IgD-negative memory B cell (primary cell): ENCODE results near the gene ZBTB12. TPM values are rescaled to one million over a fixed set of nuclear protein-coding genes. Genes with fewer than 3 reads are reported as not detected.

Experiments used
- H3K27ac Mint-ChIP-seq, 3 donors: one replicate each; pipeline ENCODE4 v1.8.0; 2020 to 2022; ENCODE audit warnings: mild to moderate bottlenecking in 3 of 3, mixed read lengths in 3 of 3, moderate library complexity in 1 of 3
- H3K27me3 Mint-ChIP-seq: one replicate; pipeline ENCODE4 v1.8.0; 2021; ENCODE audit warnings: mixed read lengths
- H3K36me3 Mint-ChIP-seq: one replicate; pipeline ENCODE4 v1.8.0; 2020; ENCODE audit warnings: mild to moderate bottlenecking, mixed read lengths
- H3K4me1 Mint-ChIP-seq, 3 donors: one replicate each; pipeline ENCODE4 v1.8.0; 2020 to 2022; ENCODE audit warnings: mixed read lengths in 3 of 3, mild to moderate bottlenecking in 1 of 3
- H3K4me3 Mint-ChIP-seq, 4 donors: one replicate each; pipeline ENCODE4 v1.8.0; 2020 to 2022; ENCODE audit warnings: mild to moderate bottlenecking in 4 of 4, mixed read lengths in 4 of 4, moderate library complexity in 3 of 4
- H3K9me3 Mint-ChIP-seq, 3 donors: one replicate each; pipeline ENCODE4 v1.8.0; 2020 to 2021; ENCODE audit warnings: mixed read lengths in 3 of 3, mild to moderate bottlenecking in 1 of 3
- polyA plus RNA-seq: library from polyadenylated mRNA; unstranded; fragments of 300-500 nt; fragmentation: Illumina TruSeq; gene quantifications from one replicate; pipeline ENCODE4 v1.2.3, GENCODE V29; 2021

ZBTB12 gene
- polyA plus RNA-seq, 1 donor from 2014 or later, result not detected

- Mint-ChIP-seq H3K36me3 (peaks cover under 1% of the 10 kb centered on the region), H3K4me3 (peak overlapping the region; percentile 80 to 94 (median 92)), H3K4me1 (peaks cover 4 to 19% (median 17%) of the 10 kb centered on the region in 3 donors), H3K27me3 (no peaks in the 10 kb centered on the region), H3K27ac (peak overlapping the region; percentile 74 to 98 (median 84)), H3K9me3 (no peaks in the 10 kb centered on the region)
Observed at GRCh38 chr6:31896493-31896855, 5.4 kb downstream of the ZBTB12 start.

GRCh38 chr6:31892821-31893220 is 9.1 kb downstream of the ZBTB12 start:
- H3K36me3 Mint-ChIP-seq, result peaks cover 6% of the 10 kb centered on the region

GRCh38 chr6:31889331-31889972 is 12.4 kb downstream of the ZBTB12 start:
- no peaks in the 10 kb centered on the region for H3K27me3 Mint-ChIP-seq
- no peaks in the 10 kb centered on the region for H3K9me3 Mint-ChIP-seq

More at GRCh38 chr6:31892821-31893220, 9.1 kb downstream of the ZBTB12 start:
- Mint-ChIP-seq H3K27me3 (no peaks in the 10 kb centered on the region), H3K4me1 (peaks cover 0 to 9% (median 7%) of the 10 kb centered on the region in 3 donors), H3K9me3 (no peaks in the 10 kb centered on the region), H3K27ac (no peak overlapping the region), H3K4me3 (peak overlapping the region in 1 of 4 donors; percentile 29)

GRCh38 chr6:31888276-31889258 is 13.3 kb downstream of the ZBTB12 start:
- peaks cover 0 to 4% (median 0%) of the 10 kb centered on the region in 3 donors for H3K4me1 Mint-ChIP-seq
- H3K4me3 Mint-ChIP-seq, result no peak overlapping the region
- H3K36me3 Mint-ChIP-seq, result peaks cover 9% of the 10 kb centered on the region
- no peaks in the 10 kb centered on the region for H3K27me3 Mint-ChIP-seq
- peak overlapping the region in 2 of 3 donors; percentile 45 to 85 for H3K27ac Mint-ChIP-seq
- H3K9me3 Mint-ChIP-seq, result no peaks in the 10 kb centered on the region

More at GRCh38 chr6:31889331-31889972, 12.4 kb downstream of the ZBTB12 start:
- H3K4me1 Mint-ChIP-seq, result peaks cover 0 to 4% (median 0%) of the 10 kb centered on the region in 3 donors
- H3K36me3 Mint-ChIP-seq, result peaks cover 9% of the 10 kb centered on the region
- no peak overlapping the region for H3K4me3 Mint-ChIP-seq
- H3K27ac Mint-ChIP-seq, result peak overlapping the region in 1 of 3 donors; percentile 45

GRCh38 chr6:31887173-31888007 is 14.5 kb downstream of the ZBTB12 start:
- Mint-ChIP-seq H3K4me3 (no peak overlapping the region), H3K9me3 (no peaks in the 10 kb centered on the region), H3K36me3 (peaks cover 10% of the 10 kb centered on the region), H3K27me3 (no peaks in the 10 kb centered on the region), H3K4me1 (peaks cover 0 to 4% (median 0%) of the 10 kb centered on the region in 3 donors), H3K27ac (no peak overlapping the region)

- H3K27me3 Mint-ChIP-seq, result no peaks in the 10 kb centered on the region
- peak overlapping the region in 1 of 3 donors; percentile 63 for H3K27ac Mint-ChIP-seq
- peak overlapping the region in 1 of 4 donors; percentile 45 for H3K4me3 Mint-ChIP-seq
- peaks cover 10% of the 10 kb centered on the region for H3K36me3 Mint-ChIP-seq
- H3K4me1 Mint-ChIP-seq, result peaks cover 0 to 4% (median 0%) of the 10 kb centered on the region in 3 donors
- no peaks in the 10 kb centered on the region for H3K9me3 Mint-ChIP-seq
Observed at GRCh38 chr6:31886541-31886991, 15.3 kb downstream of the ZBTB12 start.

GRCh38 chr6:31884528-31885035 is 17.3 kb downstream of the ZBTB12 start:
- no peak overlapping the region for H3K27ac Mint-ChIP-seq
- peaks cover 7% of the 10 kb centered on the region for H3K36me3 Mint-ChIP-seq
- H3K9me3 Mint-ChIP-seq, result no peaks in the 10 kb centered on the region
- no peaks in the 10 kb centered on the region for H3K27me3 Mint-ChIP-seq
- peaks cover 0 to 4% (median 3%) of the 10 kb centered on the region in 3 donors for H3K4me1 Mint-ChIP-seq
- no peak overlapping the region for H3K4me3 Mint-ChIP-seq

GRCh38 chr6:31883676-31884075 is 18.2 kb downstream of the ZBTB12 start:
- Mint-ChIP-seq H3K27ac (no peak overlapping the region), H3K36me3 (peaks cover 7% of the 10 kb centered on the region), H3K4me1 (peaks cover 0 to 4% (median 4%) of the 10 kb centered on the region in 3 donors), H3K27me3 (no peaks in the 10 kb centered on the region), H3K4me3 (no peak overlapping the region), H3K9me3 (no peaks in the 10 kb centered on the region)

- Mint-ChIP-seq H3K9me3 (no peaks in the 10 kb centered on the region), H3K4me1 (peaks cover 0 to 4% (median 4%) of the 10 kb centered on the region in 3 donors), H3K27me3 (no peaks in the 10 kb centered on the region), H3K27ac (no peak overlapping the region), H3K36me3 (peaks cover 7% of the 10 kb centered on the region), H3K4me3 (no peak overlapping the region)
Observed at GRCh38 chr6:31882344-31882743, 19.5 kb downstream of the ZBTB12 start.

- Mint-ChIP-seq H3K36me3 (peaks cover 7% of the 10 kb centered on the region), H3K4me1 (peaks cover 0 to 4% (median 3%) of the 10 kb centered on the region in 3 donors), H3K27ac (no peak overlapping the region)
Observed at GRCh38 chr6:31881136-31881859, 20.6 kb downstream of the ZBTB12 start.

GRCh38 chr6:31880616-31881015 is 21.3 kb downstream of the ZBTB12 start:
- Mint-ChIP-seq H3K9me3 (no peaks in the 10 kb centered on the region), H3K4me3 (no peak overlapping the region), H3K27me3 (peaks cover 1% of the 10 kb centered on the region), H3K4me1 (peaks cover 0 to 4% (median 0%) of the 10 kb centered on the region in 3 donors), H3K36me3 (peaks cover 4% of the 10 kb centered on the region), H3K27ac (no peak overlapping the region)

More at GRCh38 chr6:31881136-31881859, 20.6 kb downstream of the ZBTB12 start:
- Mint-ChIP-seq H3K27me3 (no peaks in the 10 kb centered on the region), H3K4me3 (no peak overlapping the region), H3K9me3 (no peaks in the 10 kb centered on the region)

GRCh38 chr6:31879901-31880300 is 22.0 kb downstream of the ZBTB12 start:
- Mint-ChIP-seq H3K4me1 (peaks cover 0 to 4% (median 0%) of the 10 kb centered on the region in 3 donors), H3K36me3 (peaks cover 4% of the 10 kb centered on the region), H3K9me3 (no peaks in the 10 kb centered on the region), H3K27me3 (peaks cover 1% of the 10 kb centered on the region), H3K4me3 (no peak overlapping the region), H3K27ac (no peak overlapping the region)

GRCh38 chr6:31879143-31879542 is 22.7 kb downstream of the ZBTB12 start:
- H3K9me3 Mint-ChIP-seq, result no peaks in the 10 kb centered on the region
- H3K4me1 Mint-ChIP-seq, result peaks cover 0 to 4% (median 2%) of the 10 kb centered on the region in 3 donors
- H3K27me3 Mint-ChIP-seq, result peaks cover 1% of the 10 kb centered on the region
- H3K36me3 Mint-ChIP-seq, result peaks cover 4% of the 10 kb centered on the region
- H3K4me3 Mint-ChIP-seq, result no peak overlapping the region
- H3K27ac Mint-ChIP-seq, result no peak overlapping the region
